Caco-2 (cell line): ENCODE measurements around the gene VOPP1. TPM values are rescaled to one million over a fixed set of nuclear protein-coding genes. Genes with fewer than 3 reads are reported as not detected.

ENCODE experiments used
- BruUV-seq: library from RNA; stranded (reverse); fragments of 400-500 nt; replicated peaks from 2 replicates; lab custom pipeline; 2021; lab: Mats Ljungman, UMichigan
- CTCF ChIA-PET: fragments of 300-600 bp; sonication (Branson Sonifier 250); formaldehyde crosslinking; loops from one replicate; lab custom pipeline; 2022; ENCODE audit warnings: antibody characterized with exemption; lab: Charles Lee
- POLR2A ChIA-PET: fragments of 300-600 bp; sonication (Branson Sonifier 250); formaldehyde crosslinking; loops from one replicate; lab custom pipeline; 2022; ENCODE audit warnings: antibody characterized with exemption; lab: Charles Lee
- DNase-seq, 2 experiments: peaks; one replicate each; pipeline versions ENCODE4 v3.0.0 to v3.0.0-alpha.2; 2020 to 2022
- H3K27me3 ChIP-seq: replicated peaks from 2 replicates; pipeline ENCODE4 v1.6.0; 2011; ENCODE audit warnings: low read length; ENCODE audit not compliant: control insufficient read depth, insufficient read depth
- H3K36me3 ChIP-seq: 2 replicates; pipeline ENCODE4 v1.5.1; 2011; ENCODE audit warnings: low read length; ENCODE audit not compliant: control insufficient read depth, insufficient read depth
- H3K4me1 ChIP-seq: fragments of 250-450 bp; sonication (Bioruptor Pico); 2 replicates; pipeline ENCODE4 v1.5.1; 2020; ENCODE audit warnings: mild to moderate bottlenecking
- H3K4me3 ChIP-seq: 2 replicates; pipeline ENCODE4 v1.5.1; 2011; ENCODE audit warnings: low read depth, mild to moderate bottlenecking, control low read depth, low read length
- H3K9me3 ChIP-seq: fragments of 250-450 bp; sonication (Bioruptor Pico); 2 replicates; pipeline ENCODE4 v1.5.1; 2020; ENCODE audit warnings: mild to moderate bottlenecking, moderate library complexity
- H3K27ac Mint-ChIP-seq: one replicate; pipeline ENCODE4 v1.8.0; 2022; ENCODE audit warnings: mixed read lengths; ENCODE audit not compliant: unreplicated experiment
- H3K27me3 Mint-ChIP-seq: one replicate; pipeline ENCODE4 v1.8.0; 2022; ENCODE audit warnings: mixed read lengths; ENCODE audit not compliant: insufficient read depth, unreplicated experiment
- H3K36me3 Mint-ChIP-seq: one replicate; pipeline ENCODE4 v1.8.0; 2022; ENCODE audit warnings: mild to moderate bottlenecking, mixed read lengths; ENCODE audit not compliant: insufficient read depth, unreplicated experiment
- H3K4me1 Mint-ChIP-seq: one replicate; pipeline ENCODE4 v1.8.0; 2022; ENCODE audit warnings: low read depth, mixed read lengths; ENCODE audit not compliant: unreplicated experiment
- H3K4me3 Mint-ChIP-seq: one replicate; pipeline ENCODE4 v1.8.0; 2022; ENCODE audit warnings: mild to moderate bottlenecking, moderate library complexity, mixed read lengths; ENCODE audit not compliant: unreplicated experiment
- H3K9me3 Mint-ChIP-seq: one replicate; pipeline ENCODE4 v1.8.0; 2022; ENCODE audit warnings: mixed read lengths; ENCODE audit not compliant: unreplicated experiment
- CTCF ChIP-seq, 2 experiments: fragments of 200-600 bp in 1 of 2; IDR thresholded peaks; 1 replicate in 1 of 2; 2 replicates in 1 of 2; pipeline versions ENCODE4 v1.5.1 to v1.8.0; 2011 to 2022; ENCODE audit warnings: antibody characterized with exemption in 1 of 2, control low read depth in 1 of 2, inconsistent platforms in 1 of 2, low read depth in 1 of 2, low read length in 1 of 2, mild to moderate bottlenecking in 1 of 2, moderate library complexity in 1 of 2; ENCODE audit not compliant: insufficient read depth in 1 of 2, severe bottlenecking in 1 of 2, unreplicated experiment in 1 of 2
- intact Hi-C: fragments of 100-400 bp; cut with micrococcal nuclease; formaldehyde crosslinking; loops from one replicate; pipeline ENCODE4 v1.10.0; 2022; ENCODE audit not compliant: unreplicated experiment
- total RNA-seq: library from RNA; stranded (reverse); gene quantifications from 2 replicates; pipeline ENCODE4 v1.2.3, GENCODE V29; 2022

Gene VOPP1
- total RNA-seq, 1 experiment from 2014 or later = 46.8 TPM

- Mint-ChIP-seq H3K4me3 (no peak overlapping the region), H3K27me3 (no peaks in the 10 kb centered on the region), H3K4me1 (peaks cover 9% of the 10 kb centered on the region), H3K9me3 (no peaks in the 10 kb centered on the region), H3K27ac (no peak overlapping the region), H3K36me3 (no peaks in the 10 kb centered on the region)
- H3K4me3 ChIP-seq = no peak overlapping the region
- no peak for TF ChIP-seq CTCF (IDR thresholded peaks at IDR 0.05; ENCODE audit: insufficient read depth in 1 of 2, low read depth in 1 of 2, low read length in 1 of 2, severe bottlenecking in 1 of 2, unreplicated experiment in 1 of 2)
- intact Hi-C loops = no loop called here
- CTCF ChIA-PET = no interaction called here
- H3K4me1 ChIP-seq = peaks cover 9% of the 10 kb centered on the region; the same call in 1 of the 2 replicates
- no peaks in the 10 kb centered on the region for H3K27me3 ChIP-seq
- BruUV-seq = no TSS peak
- H3K9me3 ChIP-seq = no peaks in the 10 kb centered on the region
- DNase-seq = no peak
- POLR2A ChIA-PET = no interaction called here
- H3K36me3 ChIP-seq = no peaks in the 10 kb centered on the region; the same call in 1 of the 2 replicates
Observed at GRCh38 chr7:55548295-55548731, 24.0 kb downstream of the VOPP1 start.

GRCh38 chr7:55546814-55547213 is 25.5 kb downstream of the VOPP1 start:
- H3K27ac Mint-ChIP-seq = no peak overlapping the region
- H3K4me3 Mint-ChIP-seq = no peak overlapping the region
- no peaks in the 10 kb centered on the region; the same call in 1 of the 2 replicates for H3K36me3 ChIP-seq
- ChIA-PET POLR2A (no interaction called here), CTCF (no interaction called here)
- no TSS peak for BruUV-seq
- H3K27me3 ChIP-seq = no peaks in the 10 kb centered on the region
- peaks cover 9% of the 10 kb centered on the region; the same call in 1 of the 2 replicates for H3K4me1 ChIP-seq
- no peaks in the 10 kb centered on the region for H3K27me3 Mint-ChIP-seq
- no peak for TF ChIP-seq CTCF (IDR thresholded peaks at IDR 0.05; ENCODE audit: insufficient read depth in 1 of 2, low read depth in 1 of 2, low read length in 1 of 2, severe bottlenecking in 1 of 2, unreplicated experiment in 1 of 2)
- no peaks in the 10 kb centered on the region for H3K36me3 Mint-ChIP-seq
- H3K9me3 ChIP-seq = no peaks in the 10 kb centered on the region
- no peak overlapping the region for H3K4me3 ChIP-seq
- H3K9me3 Mint-ChIP-seq = no peaks in the 10 kb centered on the region
- intact Hi-C loops = no loop called here
- DNase-seq = no peak
- peaks cover 9% of the 10 kb centered on the region for H3K4me1 Mint-ChIP-seq

- H3K4me1 ChIP-seq = no peaks in the 10 kb centered on the region
- H3K27me3 Mint-ChIP-seq = no peaks in the 10 kb centered on the region
- no peaks in the 10 kb centered on the region for H3K36me3 Mint-ChIP-seq
- H3K4me1 Mint-ChIP-seq = no peaks in the 10 kb centered on the region
- POLR2A ChIA-PET = no interaction called here
- intact Hi-C loops = no loop called here
- no peak for TF ChIP-seq CTCF (IDR thresholded peaks at IDR 0.05; ENCODE audit: insufficient read depth in 1 of 2, low read depth in 1 of 2, low read length in 1 of 2, severe bottlenecking in 1 of 2, unreplicated experiment in 1 of 2)
- no peaks in the 10 kb centered on the region for H3K27me3 ChIP-seq
- no peaks in the 10 kb centered on the region for H3K9me3 ChIP-seq
- DNase-seq = no peak
- H3K36me3 ChIP-seq = no peaks in the 10 kb centered on the region; the same call in 1 of the 2 replicates
- H3K9me3 Mint-ChIP-seq = no peaks in the 10 kb centered on the region
- CTCF ChIA-PET = no interaction called here
- H3K4me3 Mint-ChIP-seq = no peak overlapping the region
- H3K4me3 ChIP-seq = no peak overlapping the region
- H3K27ac Mint-ChIP-seq = no peak overlapping the region
- no TSS peak for BruUV-seq
Observed at GRCh38 chr7:55545496-55545895, 26.8 kb downstream of the VOPP1 start.
